ENCODE data around the gene CHMP2A.
A peak's percentile ranks its signal among the peaks of the same experiment; 100 is the strongest.

CHMP2A gene

DNA sequence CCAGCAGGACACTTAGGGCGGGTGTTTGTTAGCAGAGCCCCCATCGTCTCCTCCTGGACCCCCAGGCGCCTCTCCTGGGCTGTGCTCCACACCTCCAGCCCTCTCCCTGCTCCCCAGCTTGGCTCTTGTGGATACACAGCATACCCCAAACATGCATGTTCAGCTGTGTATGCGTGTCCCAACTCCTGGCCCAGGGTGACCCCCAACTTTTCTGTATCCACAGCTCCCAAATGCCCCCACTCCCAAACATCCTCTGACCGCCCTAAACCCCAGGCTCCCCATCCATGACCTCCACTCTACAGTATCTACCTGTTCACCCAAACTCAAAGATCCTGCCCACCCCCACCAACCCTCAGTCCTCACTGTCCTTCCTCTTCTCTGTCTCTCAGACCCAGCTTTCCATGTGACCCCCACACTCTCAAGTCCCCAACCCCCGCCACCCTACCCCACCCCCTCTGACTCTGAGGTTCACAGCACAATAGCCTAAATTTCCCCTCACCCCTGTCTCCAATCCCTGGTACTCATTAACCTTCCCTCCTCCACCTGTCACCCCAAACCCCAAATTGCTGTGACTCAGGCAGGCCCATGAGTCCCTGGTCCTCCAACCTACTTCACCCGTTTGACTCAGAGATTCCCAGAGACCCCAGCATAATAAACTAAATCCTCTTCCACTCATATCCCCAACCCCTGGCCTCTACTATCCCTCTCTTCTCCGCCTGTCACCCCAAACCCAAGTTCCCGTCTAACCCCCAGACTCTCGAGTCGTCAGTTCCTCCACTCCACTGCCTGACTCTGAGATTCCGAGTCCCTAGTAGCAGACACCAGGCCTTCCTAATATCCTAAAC is 2.5 kb upstream of the CHMP2A start:
- H3K4me3 ChIP-seq (ENCODE audit: low read depth, low read length) = peak overlapping the region; percentile 89
- no peak for DNase-seq (ENCODE audit: low read depth)
- no peak for TF ChIP-seq CTCF (IDR thresholded peaks at IDR 0.05; ENCODE audit: low read depth, low read length, missing control alignments)

DNA sequence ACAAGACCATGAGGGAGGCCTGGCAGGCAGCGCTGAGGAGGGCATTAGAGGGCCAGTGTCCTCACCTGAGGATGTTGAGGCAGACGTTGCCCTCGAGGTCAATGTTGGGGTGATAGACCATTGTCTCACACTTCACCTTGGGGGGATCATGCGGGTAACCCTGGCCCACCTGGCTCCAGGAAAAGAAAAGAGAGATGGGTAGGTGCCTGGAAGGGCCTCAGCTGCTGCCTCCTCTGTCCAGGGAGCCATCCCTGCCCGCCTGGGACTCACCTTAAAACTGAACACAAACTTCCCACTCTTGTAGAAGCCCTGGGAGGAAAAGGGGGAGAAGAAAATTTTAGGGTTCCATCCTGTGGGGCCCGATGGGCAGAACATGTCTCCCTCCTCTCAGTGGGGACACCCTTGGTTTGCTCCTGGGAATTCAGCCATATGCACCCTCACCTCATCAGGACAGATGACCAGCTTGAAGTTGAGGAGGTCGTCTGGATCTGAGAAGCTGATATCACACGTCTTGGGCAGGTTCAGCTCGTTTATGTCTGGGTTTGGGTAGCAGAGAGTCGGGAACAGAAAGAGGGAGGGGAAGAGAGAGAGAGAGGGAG is 1.8 kb upstream of the CHMP2A start:
- no peak for DNase-seq (ENCODE audit: low read depth)
- no peak for TF ChIP-seq CTCF (IDR thresholded peaks at IDR 0.05; ENCODE audit: low read depth, low read length, missing control alignments)
- peak overlapping the region; percentile 89 for H3K4me3 ChIP-seq (ENCODE audit: low read depth, low read length)

DNA sequence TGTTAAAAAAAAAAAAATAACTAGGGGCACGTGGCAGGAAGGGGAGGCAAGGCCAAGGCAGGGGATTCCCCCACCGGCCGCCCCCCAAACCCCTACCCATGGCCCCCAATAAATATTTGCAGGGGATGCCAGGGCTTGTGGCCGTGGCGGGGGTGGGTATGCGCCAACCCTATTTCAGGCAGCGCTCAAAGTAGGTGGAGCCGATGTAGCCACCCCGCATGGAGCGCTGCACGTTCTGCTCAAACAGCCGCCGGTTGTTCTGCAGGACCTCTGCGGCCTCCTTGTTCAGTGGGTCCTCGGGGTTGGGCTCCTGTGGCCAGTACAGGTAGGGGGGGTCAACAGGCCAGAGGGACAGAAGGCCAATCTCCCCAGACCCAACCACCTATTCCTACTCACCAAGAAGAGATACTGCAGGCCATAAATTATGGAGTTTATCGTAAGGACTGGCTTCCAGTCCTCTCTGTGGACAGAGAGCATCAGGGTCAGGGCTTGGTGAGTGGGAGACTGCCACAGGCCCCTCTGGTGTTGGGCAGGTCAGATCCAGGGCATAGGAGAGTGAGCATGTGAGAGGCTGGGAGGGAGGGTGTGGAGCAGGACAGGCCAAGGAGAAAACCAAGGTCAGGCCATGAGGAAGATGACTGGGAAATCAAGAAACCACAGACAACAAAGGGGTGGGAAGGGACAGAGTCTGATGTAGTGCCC is 1.2 kb upstream of the CHMP2A start:
- no peak overlapping the region for H3K4me3 ChIP-seq (ENCODE audit: low read depth, low read length)
- no peak for DNase-seq (ENCODE audit: low read depth)
- no peak for TF ChIP-seq CTCF (IDR thresholded peaks at IDR 0.05; ENCODE audit: low read depth, low read length, missing control alignments)

- TF ChIP-seq CTCF (IDR thresholded peaks at IDR 0.05; ENCODE audit: low read depth, low read length, missing control alignments) = no peak
- peak overlapping the region; percentile 68 for H3K4me3 ChIP-seq (ENCODE audit: low read depth, low read length)
- no peak for DNase-seq (ENCODE audit: low read depth)
Observed at GRCh38 chr19:58555369-58555885, 522 bp upstream of the CHMP2A start.

GRCh38 chr19:58553799-58554493 is 959 bp downstream of the CHMP2A start:
- peak overlapping the region; percentile 68 for H3K4me3 ChIP-seq (ENCODE audit: low read depth, low read length)
- DNase-seq (ENCODE audit: low read depth) = no peak
- TF ChIP-seq CTCF (IDR thresholded peaks at IDR 0.05; ENCODE audit: low read depth, low read length, missing control alignments) = no peak

DNA sequence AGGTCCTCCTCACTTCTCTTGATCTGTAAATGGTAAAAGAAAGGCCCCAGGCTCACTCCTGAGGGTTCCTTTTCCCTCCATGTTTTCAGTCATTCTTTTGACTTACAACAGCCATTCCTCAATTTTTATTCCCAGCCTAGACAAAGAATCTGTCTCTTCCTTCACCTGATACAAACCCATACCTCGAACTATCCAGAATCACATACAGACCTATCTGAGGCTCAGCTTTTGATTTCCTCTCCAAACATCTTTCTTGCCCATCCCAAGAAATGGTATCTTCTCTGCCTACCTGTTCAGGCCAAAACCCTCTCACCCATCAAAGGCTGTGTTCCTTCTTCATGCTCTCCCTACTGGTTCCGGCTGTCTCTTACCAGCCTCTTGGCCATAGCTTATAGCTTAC is 2.2 kb downstream of the CHMP2A start:
- DNase-seq (ENCODE audit: low read depth) = no peak
- no peak overlapping the region for H3K4me3 ChIP-seq (ENCODE audit: low read depth, low read length)
- no peak for TF ChIP-seq CTCF (IDR thresholded peaks at IDR 0.05; ENCODE audit: low read depth, low read length, missing control alignments)
